Fibroblast of skin of left quadriceps (primary cell): ENCODE results near the gene GARIN5A.

Experiments
- DNase-seq, 2 experiments: peaks; one replicate each; pipeline ENCODE4 v3.0.0-alpha.2; 2013; ENCODE audit warnings: low read depth in 2 of 2

GARIN5A gene

GRCh38 chr19:50508843-50509190 lies 32.2 kb upstream of the GARIN5A start:
- DNase-seq = no peak

DNA sequence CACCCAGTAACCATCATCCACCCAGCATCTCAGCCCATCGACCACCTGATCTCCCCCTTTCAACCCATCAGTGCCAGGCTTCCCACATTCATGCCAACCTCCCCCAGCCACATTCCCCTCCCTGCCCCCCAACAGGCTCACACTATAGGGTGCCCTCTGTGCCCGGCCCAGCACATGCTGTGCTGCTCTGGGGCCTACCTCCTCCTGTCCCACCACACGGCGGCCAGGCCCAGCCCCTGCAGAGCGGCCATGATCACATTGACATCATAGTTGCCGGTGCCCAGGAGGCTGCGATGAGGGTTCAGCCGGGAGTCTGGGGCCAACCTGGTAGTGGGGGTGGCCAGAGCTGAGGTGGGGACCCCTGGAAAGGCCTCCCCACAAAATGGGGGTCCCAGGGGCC lies 30.7 kb upstream of the GARIN5A start:
- no peak for DNase-seq

DNA sequence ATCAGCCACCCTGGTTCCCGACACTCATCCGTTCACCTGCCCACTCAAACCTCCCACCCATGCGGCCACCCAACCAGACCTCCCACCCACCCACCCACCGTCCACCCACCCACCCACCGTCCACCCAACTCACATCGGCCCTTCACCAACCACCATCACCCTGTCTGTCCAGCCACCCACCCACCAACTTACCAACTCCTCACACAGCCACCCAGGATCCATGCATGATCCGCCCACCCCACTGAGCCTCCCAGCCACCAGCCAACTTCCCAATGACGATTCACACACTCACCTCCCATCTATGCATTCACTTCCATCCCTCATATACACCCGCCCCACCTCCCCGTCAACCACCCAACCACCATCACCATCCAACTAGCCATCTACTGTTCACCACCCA lies 30.1 kb upstream of the GARIN5A start:
- no peak for DNase-seq

- no peak for DNase-seq
Observed at GRCh38 chr19:50505856-50506611, 29.4 kb upstream of the GARIN5A start.

GRCh38 chr19:50501568-50502475 lies 25.2 kb upstream of the GARIN5A start:
- DNase-seq = no peak

- no peak for DNase-seq
Observed at GRCh38 chr19:50501186-50501567, 24.5 kb upstream of the GARIN5A start.

DNA sequence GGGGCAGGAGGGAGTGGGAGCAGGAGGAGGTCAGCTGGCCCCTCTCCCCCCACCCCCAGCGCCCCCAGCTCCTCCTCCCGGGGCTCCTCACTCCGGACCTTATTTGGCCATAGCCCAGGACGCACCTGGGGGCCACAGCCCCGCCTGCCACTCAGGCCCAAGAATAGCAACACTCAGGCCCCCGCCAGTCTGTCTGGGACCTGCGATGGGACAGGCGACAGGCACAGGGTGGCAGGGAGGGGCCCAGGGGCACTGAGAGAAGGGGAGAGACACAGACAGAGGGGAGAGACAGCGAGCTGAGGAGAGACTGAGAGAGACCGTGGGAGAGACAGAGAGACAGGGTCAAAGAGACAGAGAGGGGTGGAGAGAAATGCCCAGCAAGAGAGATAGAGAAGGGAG lies 24.1 kb upstream of the GARIN5A start:
- no peak for DNase-seq

DNA sequence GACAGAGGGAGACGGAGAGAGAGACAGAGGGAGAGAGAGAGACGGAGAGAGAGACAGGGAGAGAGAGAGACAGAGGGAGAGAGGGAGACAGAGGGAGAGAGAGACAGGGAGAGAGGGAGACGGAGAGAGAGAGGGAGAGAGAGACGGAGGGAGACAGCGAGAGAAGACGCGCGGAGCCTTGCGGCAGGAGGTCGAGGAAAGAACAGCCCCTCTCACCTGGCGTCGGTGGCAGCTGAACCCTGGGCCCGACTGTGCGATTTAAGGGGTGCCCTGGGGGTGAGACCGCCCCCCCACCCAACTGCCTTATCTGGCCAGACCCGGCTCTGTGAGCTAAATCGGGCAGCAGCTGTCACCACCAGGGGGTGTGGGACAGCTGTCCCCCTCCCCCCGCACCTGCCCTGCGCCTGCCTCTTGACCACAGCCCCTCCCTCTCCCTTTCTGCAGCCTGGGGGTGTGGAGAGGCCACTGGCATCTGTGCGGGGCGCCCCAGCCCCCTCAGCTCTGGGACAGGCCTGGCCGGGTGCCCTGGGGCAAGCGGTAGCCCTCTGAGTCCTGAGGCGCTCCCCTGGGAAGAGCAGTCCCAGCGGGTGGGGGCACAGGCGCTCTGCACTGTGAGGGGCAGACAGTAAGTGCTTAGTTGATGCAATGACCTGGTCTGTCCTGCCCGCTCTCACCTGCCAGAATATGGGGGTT lies 23.6 kb upstream of the GARIN5A start:
- DNase-seq = no peak

DNA sequence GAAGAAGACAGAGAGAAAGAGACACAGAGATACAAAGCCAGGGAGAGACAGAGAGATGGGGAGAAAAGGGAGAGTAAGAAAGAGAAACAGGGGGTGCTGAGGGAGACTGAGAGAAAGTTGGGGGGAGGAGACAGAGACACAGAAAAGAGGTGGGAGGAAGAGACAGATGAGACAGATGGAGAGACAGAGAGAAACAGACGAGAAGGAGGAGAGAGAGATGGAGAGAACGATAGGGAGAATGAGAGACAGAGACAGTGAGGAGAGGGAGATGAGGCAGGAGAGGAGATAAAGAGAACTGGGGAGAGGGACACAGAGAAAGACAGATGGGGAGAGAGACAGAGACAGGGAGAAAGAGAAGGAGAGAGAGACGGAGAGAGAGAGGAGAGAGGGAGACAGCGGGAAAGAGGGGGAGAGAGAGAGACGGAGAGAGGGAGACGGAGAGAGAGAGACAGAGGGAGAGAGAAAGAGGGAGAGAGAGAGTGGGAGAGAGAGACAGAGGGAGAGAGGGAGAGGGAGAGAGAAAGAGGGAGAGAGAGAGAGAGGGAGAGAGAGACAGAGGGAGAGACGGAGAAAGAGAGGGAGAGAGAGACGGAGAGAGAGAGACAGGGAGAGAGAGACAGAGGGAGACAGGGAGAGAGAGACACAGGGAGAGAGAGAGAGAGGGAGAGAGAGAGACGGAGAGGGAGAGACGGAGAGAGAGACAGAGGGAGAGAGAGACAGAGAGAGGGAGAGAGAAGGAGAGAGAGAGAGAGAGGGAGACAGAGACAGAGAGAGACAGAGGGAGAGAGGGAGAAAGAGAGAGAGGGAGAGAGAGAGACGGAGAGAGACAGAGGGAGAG lies 21.8 kb upstream of the GARIN5A start:
- no peak for DNase-seq

GRCh38 chr19:50497022-50497405 lies 20.4 kb upstream of the GARIN5A start:
- no peak for DNase-seq

DNA sequence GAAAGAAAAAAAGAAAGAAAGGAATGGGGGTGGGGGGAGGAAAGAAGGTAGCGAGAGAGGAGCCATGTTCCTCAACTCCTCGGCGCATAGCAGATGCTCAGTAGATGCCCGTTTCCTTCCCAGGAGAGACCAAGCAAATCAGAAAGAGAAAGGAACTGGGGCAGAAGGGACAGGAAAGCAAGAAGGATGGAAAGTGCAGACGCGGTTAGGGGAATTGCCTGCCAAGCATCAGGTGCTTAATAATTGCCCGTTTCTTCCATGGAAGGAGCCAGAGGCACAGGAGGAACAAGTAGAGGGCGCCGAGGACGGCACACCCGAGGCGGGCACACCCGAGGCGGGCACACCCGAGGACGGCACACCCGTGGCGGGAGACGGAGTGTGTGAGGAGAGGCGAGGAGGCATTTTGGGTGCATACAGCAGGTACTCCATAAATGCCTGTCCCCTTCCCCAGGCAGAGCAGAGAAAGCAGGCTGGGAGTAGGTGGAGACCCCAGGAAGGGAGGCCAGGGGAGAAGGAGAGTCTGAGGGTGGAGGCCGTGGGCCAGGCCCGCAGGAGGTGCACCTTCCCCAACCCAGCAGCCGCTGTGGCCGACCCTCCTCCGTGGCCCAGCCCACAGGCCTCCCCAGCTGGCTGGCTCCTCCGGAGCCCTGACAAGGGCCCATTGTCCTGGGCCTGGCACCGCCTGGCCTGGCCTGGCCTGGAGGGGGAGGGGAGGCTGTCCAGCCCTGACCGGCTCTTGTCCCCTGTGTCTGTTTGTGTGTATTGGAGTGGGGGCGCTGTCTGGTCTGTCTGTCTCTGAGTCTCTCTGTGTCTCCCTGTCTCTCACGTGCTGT lies 19.8 kb upstream of the GARIN5A start:
- no peak for DNase-seq

GRCh38 chr19:50495020-50495531 lies 18.4 kb upstream of the GARIN5A start:
- no peak for DNase-seq

- no peak for DNase-seq
Observed at GRCh38 chr19:50494186-50495019, 17.8 kb upstream of the GARIN5A start.

GRCh38 chr19:50493171-50493570 lies 16.5 kb upstream of the GARIN5A start:
- DNase-seq = no peak

DNA sequence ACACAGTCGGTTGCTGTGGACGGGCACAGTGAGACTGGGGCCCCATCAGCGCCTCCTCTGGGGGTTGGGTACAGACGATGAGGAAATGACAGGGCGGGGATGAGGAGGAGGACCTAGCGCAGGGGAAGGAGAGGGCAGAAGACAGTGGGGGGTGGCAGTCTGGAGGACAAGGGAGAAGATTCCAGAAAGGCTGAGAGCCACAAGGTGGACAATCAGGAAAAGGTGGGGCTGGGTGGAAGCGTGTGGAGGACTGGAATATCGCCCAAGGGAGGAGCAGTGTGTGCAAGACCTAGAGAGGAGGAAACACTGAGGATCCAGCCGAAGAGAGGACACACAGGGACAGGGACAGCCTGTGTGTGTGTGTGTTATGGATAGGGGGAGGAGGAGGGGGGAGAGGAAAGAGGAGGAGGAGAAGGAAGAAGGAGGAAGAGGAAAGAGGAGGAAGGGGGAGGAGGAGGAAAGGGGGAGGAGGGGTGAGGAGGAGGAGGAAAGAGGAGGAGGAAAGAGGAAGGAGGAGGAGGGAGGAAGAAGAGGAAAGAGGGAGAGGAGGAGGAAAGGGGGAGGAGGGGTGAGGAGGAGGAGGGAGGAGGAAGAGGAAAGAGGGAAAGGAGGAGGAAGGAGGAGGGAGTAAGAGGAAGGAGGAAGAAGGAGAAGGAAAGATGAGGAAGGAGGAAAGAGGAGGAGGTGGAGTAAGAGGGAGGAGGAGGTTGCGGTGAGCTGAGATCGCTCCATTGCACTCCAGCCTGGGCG lies 15.8 kb upstream of the GARIN5A start:
- no peak for DNase-seq

DNA sequence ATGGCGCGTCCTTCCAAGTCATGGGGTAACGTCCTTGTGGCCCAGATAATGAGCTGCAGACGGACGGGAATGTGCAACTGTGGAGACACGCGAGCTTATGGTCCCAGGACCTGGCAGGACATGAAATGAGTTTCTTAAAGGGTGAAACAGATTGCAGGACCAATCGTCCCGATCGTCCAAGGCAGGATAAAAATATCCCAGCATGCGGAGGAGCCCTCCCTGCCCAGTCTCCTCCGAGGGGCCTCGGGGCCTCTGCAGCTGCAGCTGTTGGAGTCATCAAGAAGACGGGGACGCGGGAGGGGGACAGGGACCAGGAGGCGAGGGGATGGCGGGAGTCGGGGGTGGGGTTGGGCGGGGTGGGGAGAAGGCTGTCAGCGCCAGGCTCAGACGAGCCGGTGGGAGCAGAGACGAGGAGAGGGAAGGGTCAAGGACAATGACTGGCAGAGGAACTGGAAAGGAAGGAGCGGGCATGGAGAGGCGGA lies 14.4 kb upstream of the GARIN5A start:
- DNase-seq = no peak

GRCh38 chr19:50490411-50490811 lies 13.8 kb upstream of the GARIN5A start:
- no peak for DNase-seq

DNA sequence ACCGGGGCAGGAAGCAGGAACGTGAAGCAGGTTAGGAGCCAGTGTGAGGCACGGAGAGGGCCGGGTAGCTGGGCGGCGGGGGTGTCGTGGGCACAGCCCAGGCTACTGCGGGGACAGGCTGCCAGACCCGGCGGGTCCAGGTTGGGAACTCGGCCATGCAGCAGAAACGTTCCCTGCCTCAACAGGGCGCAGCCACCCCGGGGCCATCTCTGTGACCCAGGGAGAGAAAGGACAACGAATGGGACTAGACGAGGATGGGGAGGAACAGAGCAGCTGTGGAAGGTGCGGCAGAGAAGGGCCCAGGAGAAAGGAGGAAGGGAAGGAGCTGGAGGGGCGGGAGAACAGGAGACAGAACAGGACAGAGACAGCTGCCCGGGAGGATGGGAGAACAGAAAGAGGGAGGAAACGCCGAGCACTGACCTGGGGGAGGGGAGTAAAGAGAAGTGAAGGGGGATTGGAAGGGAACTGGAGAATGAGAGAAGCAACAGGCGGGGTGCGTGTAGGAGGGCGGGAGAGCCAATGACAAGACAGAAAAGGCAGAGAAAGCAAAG lies 12.9 kb upstream of the GARIN5A start:
- no peak for DNase-seq
